ENCODE results near the gene AUTS2.

DNA sequence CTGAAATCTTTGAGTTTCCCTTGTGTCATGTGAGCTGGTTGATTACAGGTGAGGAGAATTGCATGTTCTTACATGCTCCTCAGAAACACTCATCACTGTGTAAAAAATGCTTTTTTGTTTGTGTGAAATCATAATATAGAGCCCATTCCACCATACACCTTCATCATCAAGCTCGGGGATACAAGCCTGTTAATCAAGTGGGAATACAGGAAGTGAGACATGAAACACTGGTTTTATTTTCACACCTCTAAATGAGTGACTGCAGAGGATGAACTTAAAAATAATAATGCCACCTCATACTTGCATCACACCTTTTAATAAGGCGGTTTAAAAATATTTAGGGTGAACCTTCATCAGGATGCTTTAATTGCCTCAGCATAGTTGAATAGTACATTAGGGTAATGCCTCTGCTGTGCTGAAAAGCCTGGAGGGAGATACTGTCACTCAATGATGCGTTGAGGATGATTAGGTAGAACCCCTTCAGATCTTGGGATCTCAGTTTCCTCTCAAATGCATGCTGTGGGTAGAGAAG is 164.6 kb downstream of the AUTS2 start:
- no peak for TF ChIP-seq POLR2A (IDR thresholded peaks at IDR 0.05)
- TF ChIP-seq, protein P1, sequence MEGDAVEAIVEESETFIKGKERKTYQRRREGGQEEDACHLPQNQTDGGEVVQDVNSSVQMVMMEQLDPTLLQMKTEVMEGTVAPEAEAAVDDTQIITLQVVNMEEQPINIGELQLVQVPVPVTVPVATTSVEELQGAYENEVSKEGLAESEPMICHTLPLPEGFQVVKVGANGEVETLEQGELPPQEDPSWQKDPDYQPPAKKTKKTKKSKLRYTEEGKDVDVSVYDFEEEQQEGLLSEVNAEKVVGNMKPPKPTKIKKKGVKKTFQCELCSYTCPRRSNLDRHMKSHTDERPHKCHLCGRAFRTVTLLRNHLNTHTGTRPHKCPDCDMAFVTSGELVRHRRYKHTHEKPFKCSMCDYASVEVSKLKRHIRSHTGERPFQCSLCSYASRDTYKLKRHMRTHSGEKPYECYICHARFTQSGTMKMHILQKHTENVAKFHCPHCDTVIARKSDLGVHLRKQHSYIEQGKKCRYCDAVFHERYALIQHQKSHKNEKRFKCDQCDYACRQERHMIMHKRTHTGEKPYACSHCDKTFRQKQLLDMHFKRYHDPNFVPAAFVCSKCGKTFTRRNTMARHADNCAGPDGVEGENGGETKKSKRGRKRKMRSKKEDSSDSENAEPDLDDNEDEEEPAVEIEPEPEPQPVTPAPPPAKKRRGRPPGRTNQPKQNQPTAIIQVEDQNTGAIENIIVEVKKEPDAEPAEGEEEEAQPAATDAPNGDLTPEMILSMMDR (IDR thresholded peaks at IDR 0.05), result no peak
